Endodermal cell (in vitro differentiated cells): ENCODE data around the gene IL3. TPM values are rescaled to one million over a fixed set of nuclear protein-coding genes. Genes with fewer than 3 reads are reported as not detected.
"Not testable (repeated sequence)": the region's sequence is repeated elsewhere in the genome, so short reads cannot be mapped to it uniquely, and the experiment has no call there.

Source experiments
- DNase-seq: peaks from one replicate; pipeline ENCODE4 v3.0.0-alpha.2; 2017
- H3K27ac ChIP-seq: 2 replicates; pipeline ENCODE4 v1.5.1; 2013; ENCODE audit warnings: mild to moderate bottlenecking, low read depth, low read length, moderate library complexity
- H3K27me3 ChIP-seq: 2 replicates; pipeline ENCODE4 v1.6.1; 2013; ENCODE audit warnings: mild to moderate bottlenecking, low read length, moderate library complexity; ENCODE audit not compliant: insufficient read depth, control insufficient read depth, poor library complexity, severe bottlenecking
- H3K36me3 ChIP-seq: 2 replicates; pipeline ENCODE4 v1.7.0; 2013; ENCODE audit warnings: mild to moderate bottlenecking, low read length, moderate library complexity; ENCODE audit not compliant: control insufficient read depth, insufficient read depth
- H3K4me1 ChIP-seq: one replicate; pipeline ENCODE4 v1.7.0; 2013; ENCODE audit warnings: low read length; ENCODE audit not compliant: control insufficient read depth, insufficient read depth
- H3K4me3 ChIP-seq: 2 replicates; pipeline ENCODE4 v1.5.1; 2013; ENCODE audit warnings: mild to moderate bottlenecking, low read length, moderate library complexity
- H3K9ac ChIP-seq: 2 replicates; pipeline ENCODE4 v1.6.1; 2013; ENCODE audit warnings: mild to moderate bottlenecking, low read length, moderate library complexity; ENCODE audit not compliant: poor library complexity, severe bottlenecking; ENCODE audit errors: extremely low read depth
- H3K9me3 ChIP-seq: 2 replicates; pipeline ENCODE4 v1.6.1; 2013; ENCODE audit warnings: mild to moderate bottlenecking, low read length, moderate library complexity; ENCODE audit not compliant: control insufficient read depth
- H3K27ac Mint-ChIP-seq: 2 replicates; pipeline ENCODE4 v1.8.0; 2020; ENCODE audit warnings: mixed read lengths
- H3K27me3 Mint-ChIP-seq: 2 replicates; pipeline ENCODE4 v1.8.0; 2021; ENCODE audit warnings: mild to moderate bottlenecking, mixed read lengths; ENCODE audit not compliant: insufficient read depth
- H3K36me3 Mint-ChIP-seq: 2 replicates; pipeline ENCODE4 v1.8.0; 2020; ENCODE audit warnings: low read depth, mixed read lengths
- H3K4me1 Mint-ChIP-seq: 2 replicates; pipeline ENCODE4 v1.8.0; 2020; ENCODE audit warnings: mixed read lengths
- H3K4me3 Mint-ChIP-seq: 2 replicates; pipeline ENCODE4 v1.8.0; 2020; ENCODE audit warnings: mild to moderate bottlenecking, moderate library complexity, mixed read lengths
- H3K9me3 Mint-ChIP-seq: 2 replicates; pipeline ENCODE4 v1.8.0; 2020; ENCODE audit warnings: mild to moderate bottlenecking, mixed read lengths
- CTCF ChIP-seq: fragments of 200-600 bp; sonication (generic); conservative IDR thresholded peaks from 2 replicates; pipeline ENCODE4 v1.5.0; 2021; ENCODE audit warnings: antibody characterized with exemption, mild to moderate bottlenecking
- WGBS, 2 experiments: methylation state at CpG; one replicate each; pipeline versions ENCODE4 v1.1.5 to v1.1.7; 2013; ENCODE audit warnings: missing lambda C conversion rate in 2 of 2, mixed read lengths in 1 of 2; ENCODE audit not compliant: insufficient coverage in 1 of 2, insufficient read length in 1 of 2; 5-methylcytosine and 5-hydroxymethylcytosine counted together
- total RNA-seq, 2 donors: library from RNA; stranded (reverse); fragmentation: NEBNext Ultra II Directional in 1 of 2; extraction: Animal tissue kit (Norgen Biotek cat#: 25700) in 1 of 2; gene quantifications; 2 replicates in 1 of 2; 3 replicates in 1 of 2; pipeline ENCODE4 v1.2.1, GENCODE V29; 2021

IL3 gene
- total RNA-seq, 2 donors from 2014 or later = not detected

- Mint-ChIP-seq H3K27me3 (no peaks in the 10 kb centered on the region), H3K9me3 (peaks cover 5% of the 10 kb centered on the region), H3K4me3 (no peak overlapping the region), H3K27ac (no peak overlapping the region), H3K36me3 (no peaks in the 10 kb centered on the region), H3K4me1 (no peaks in the 10 kb centered on the region)
- no peak for DNase-seq
- no peak for TF ChIP-seq CTCF
- H3K27me3 ChIP-seq = no peaks in the 10 kb centered on the region
- 92 to 100% methylated on average over 3 of the region's 3 CpGs for WGBS, 2 experiments
- H3K9me3 ChIP-seq = no peaks in the 10 kb centered on the region
- no peak overlapping the region for H3K27ac ChIP-seq
- H3K36me3 ChIP-seq = no peaks in the 10 kb centered on the region
- H3K9ac ChIP-seq = no peak overlapping the region
- H3K4me3 ChIP-seq = no peak overlapping the region
- H3K4me1 ChIP-seq = no peaks in the 10 kb centered on the region
Observed at GRCh38 chr5:132105688-132106087, 45.2 kb downstream of the IL3 start.

GRCh38 chr5:132108495-132108894 is 48.0 kb downstream of the IL3 start:
- not testable (repeated sequence) for H3K4me3 ChIP-seq, H3K4me3 Mint-ChIP-seq, H3K4me1 Mint-ChIP-seq, H3K9ac ChIP-seq, H3K36me3 ChIP-seq, DNase-seq, H3K27ac ChIP-seq, H3K9me3 ChIP-seq, H3K27ac Mint-ChIP-seq, H3K36me3 Mint-ChIP-seq, H3K27me3 ChIP-seq, H3K9me3 Mint-ChIP-seq, H3K4me1 ChIP-seq, H3K27me3 Mint-ChIP-seq
- WGBS, 2 experiments = 88% methylated on average over 1 of the region's 1 CpG; no CpG with 5 or more reads in 1 of the 2 experiments

- not testable (repeated sequence) for H3K27me3 Mint-ChIP-seq, H3K27me3 ChIP-seq, H3K9me3 ChIP-seq, H3K4me1 Mint-ChIP-seq, H3K4me1 ChIP-seq, H3K9me3 Mint-ChIP-seq, H3K4me3 ChIP-seq, H3K27ac Mint-ChIP-seq, H3K27ac ChIP-seq, H3K9ac ChIP-seq, H3K36me3 Mint-ChIP-seq, DNase-seq, H3K4me3 Mint-ChIP-seq, H3K36me3 ChIP-seq
- WGBS, 2 experiments = 75% methylated on average over 2 of the region's 4 CpGs; no CpG with 5 or more reads in 1 of the 2 experiments
Observed at GRCh38 chr5:132108957-132109356, 48.5 kb downstream of the IL3 start.

GRCh38 chr5:132109494-132110053 is 49.1 kb downstream of the IL3 start:
- Mint-ChIP-seq H3K27me3 (no peaks in the 10 kb centered on the region), H3K36me3 (no peaks in the 10 kb centered on the region), H3K4me3 (no peak overlapping the region), H3K27ac (no peak overlapping the region), H3K4me1 (no peaks in the 10 kb centered on the region), H3K9me3 (peaks cover 5% of the 10 kb centered on the region)
- TF ChIP-seq CTCF = no peak
- Histone ChIP-seq H3K9ac (no peak overlapping the region), H3K36me3 (no peaks in the 10 kb centered on the region), H3K4me3 (no peak overlapping the region), H3K27me3 (no peaks in the 10 kb centered on the region), H3K27ac (no peak overlapping the region), H3K9me3 (no peaks in the 10 kb centered on the region), H3K4me1 (no peaks in the 10 kb centered on the region)
- no peak for DNase-seq
- 87 to 90% methylated on average over 3 of the region's 3 CpGs for WGBS, 2 experiments
